ENCODE measurements around the gene COL4A2. TPM values are rescaled to one million over a fixed set of nuclear protein-coding genes. Genes with fewer than 3 reads are reported as not detected.

COL4A2 gene
- polyA plus RNA-seq, 1 donor (not counting 4 experiments of a cell fraction or from before 2014, with no cell fraction given), result 30.7 TPM

- Histone ChIP-seq H4K20me1 (ENCODE audit: control insufficient read depth, extremely low read depth, insufficient read depth, low read length) (no peaks in the 10 kb centered on the region), H3K4me2 (ENCODE audit: control insufficient read depth, extremely low read depth, insufficient read depth, low read depth, low read length) (no peak overlapping the region), H3K27me3 (ENCODE audit: control insufficient read depth, extremely low read depth, insufficient read depth, low read length) (no peaks in the 10 kb centered on the region), H3K9me3 (ENCODE audit: control insufficient read depth, low read depth, low read length) (no peaks in the 10 kb centered on the region), H3K36me3 (ENCODE audit: control insufficient read depth in 2 of 2, extremely low read depth in 1 of 2, insufficient read depth in 2 of 2, low read length in 2 of 2) (peaks cover 10 to 42% of the 10 kb centered on the region in 2 experiments), H3K79me2 (ENCODE audit: control insufficient read depth, insufficient read depth, low read length) (no peaks in the 10 kb centered on the region), H3K9me1 (ENCODE audit: control insufficient read depth, extremely low read depth, insufficient read depth, low read length) (no peaks in the 10 kb centered on the region), H3K4me1 (ENCODE audit: control insufficient read depth, extremely low read depth, insufficient read depth, low read length) (peaks cover 18% of the 10 kb centered on the region), H3K4me3 (ENCODE audit: control insufficient read depth in 2 of 3, extremely low read depth in 1 of 3, insufficient read depth in 2 of 3, low read depth in 1 of 3, low read length in 3 of 3) (no peak overlapping the region), H3K27ac (ENCODE audit: control insufficient read depth, insufficient read depth, low read length) (no peak overlapping the region), H3K9ac (ENCODE audit: control insufficient read depth, extremely low read depth, insufficient read depth, low read length) (no peak overlapping the region), H2AFZ (ENCODE audit: control insufficient read depth, low read length) (no peak overlapping the region)
- TF ChIP-seq CTCF (optimal IDR thresholded peaks at IDR 0.05 in 1 of 3, IDR thresholded peaks at IDR 0.05 in 1 of 3, conservative IDR thresholded peaks at IDR 0.05 in 1 of 3; ENCODE audit: extremely low read depth in 1 of 3, insufficient read depth in 2 of 3, low read length in 3 of 3), result no peak
- DNase-seq (ENCODE audit: low read depth, low spot score), result no peak
- dilution Hi-C loops (cut with MboI; ENCODE audit: extremely low pct_ligation_motif_present, low sequenced_read_pairs), result no loop called here
- no peak for FAIRE-seq
These were observed 197.0 kb downstream of the COL4A2 start for GRCh38 chr13:110503979-110504499.

- TF ChIP-seq CTCF (optimal IDR thresholded peaks at IDR 0.05 in 1 of 3, IDR thresholded peaks at IDR 0.05 in 1 of 3, conservative IDR thresholded peaks at IDR 0.05 in 1 of 3; ENCODE audit: extremely low read depth in 1 of 3, insufficient read depth in 2 of 3, low read length in 3 of 3) (no peak), EZH2 (IDR thresholded peaks at IDR 0.05; ENCODE audit: low read length) (no peak)
- DNase-seq (ENCODE audit: low read depth, low spot score), result no peak
- no peak for FAIRE-seq
- Histone ChIP-seq H3K79me2 (ENCODE audit: control insufficient read depth, insufficient read depth, low read length) (no peaks in the 10 kb centered on the region), H3K9me3 (ENCODE audit: control insufficient read depth, low read depth, low read length) (no peaks in the 10 kb centered on the region), H4K20me1 (ENCODE audit: control insufficient read depth, extremely low read depth, insufficient read depth, low read length) (no peaks in the 10 kb centered on the region), H3K9me1 (ENCODE audit: control insufficient read depth, extremely low read depth, insufficient read depth, low read length) (no peaks in the 10 kb centered on the region), H3K27ac (ENCODE audit: control insufficient read depth, insufficient read depth, low read length) (no peak overlapping the region), H3K4me2 (ENCODE audit: control insufficient read depth, extremely low read depth, insufficient read depth, low read depth, low read length) (no peak overlapping the region), H3K36me3 (ENCODE audit: control insufficient read depth in 2 of 2, extremely low read depth in 1 of 2, insufficient read depth in 2 of 2, low read length in 2 of 2) (peaks cover 12 to 52% of the 10 kb centered on the region in 2 experiments), H2AFZ (ENCODE audit: control insufficient read depth, low read length) (no peak overlapping the region), H3K4me3 (ENCODE audit: control insufficient read depth in 2 of 3, extremely low read depth in 1 of 3, insufficient read depth in 2 of 3, low read depth in 1 of 3, low read length in 3 of 3) (no peak overlapping the region), H3K4me1 (ENCODE audit: control insufficient read depth, extremely low read depth, insufficient read depth, low read length) (peaks cover 10% of the 10 kb centered on the region), H3K27me3 (ENCODE audit: control insufficient read depth, extremely low read depth, insufficient read depth, low read length) (no peaks in the 10 kb centered on the region), H3K9ac (ENCODE audit: control insufficient read depth, extremely low read depth, insufficient read depth, low read length) (no peak overlapping the region)
- dilution Hi-C loops (cut with MboI; ENCODE audit: extremely low pct_ligation_motif_present, low sequenced_read_pairs), result no loop called here
These were observed 198.5 kb downstream of the COL4A2 start for GRCh38 chr13:110505594-110505993.

Data from keratinocyte (primary cell).